ENCODE data around the gene FBXO44.
"Not testable (repeated sequence)": the region's sequence is repeated elsewhere in the genome, so short reads cannot be mapped to it uniquely, and the experiment has no call there.

Gene FBXO44, protein sequence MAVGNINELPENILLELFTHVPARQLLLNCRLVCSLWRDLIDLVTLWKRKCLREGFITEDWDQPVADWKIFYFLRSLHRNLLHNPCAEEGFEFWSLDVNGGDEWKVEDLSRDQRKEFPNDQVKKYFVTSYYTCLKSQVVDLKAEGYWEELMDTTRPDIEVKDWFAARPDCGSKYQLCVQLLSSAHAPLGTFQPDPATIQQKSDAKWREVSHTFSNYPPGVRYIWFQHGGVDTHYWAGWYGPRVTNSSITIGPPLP

GRCh38 chr1:11654137-11654938 is at the start of gene FBXO44, which contains the start of gene FBXO2:
Gene FBXO44 (plus strand): TSS chr1:11654877. CDS start chr1:11655836, 959 bp downstream.
Gene FBXO2 (minus strand): TSS chr1:11654429. CDS start chr1:11654340, 89 bp downstream.
- no peak for DNase-seq (ENCODE audit: low read depth)

GRCh38 chr1:11606775-11607174 is 47.9 kb upstream of the FBXO44 start:
- DNase-seq (ENCODE audit: low read depth): no peak

DNA sequence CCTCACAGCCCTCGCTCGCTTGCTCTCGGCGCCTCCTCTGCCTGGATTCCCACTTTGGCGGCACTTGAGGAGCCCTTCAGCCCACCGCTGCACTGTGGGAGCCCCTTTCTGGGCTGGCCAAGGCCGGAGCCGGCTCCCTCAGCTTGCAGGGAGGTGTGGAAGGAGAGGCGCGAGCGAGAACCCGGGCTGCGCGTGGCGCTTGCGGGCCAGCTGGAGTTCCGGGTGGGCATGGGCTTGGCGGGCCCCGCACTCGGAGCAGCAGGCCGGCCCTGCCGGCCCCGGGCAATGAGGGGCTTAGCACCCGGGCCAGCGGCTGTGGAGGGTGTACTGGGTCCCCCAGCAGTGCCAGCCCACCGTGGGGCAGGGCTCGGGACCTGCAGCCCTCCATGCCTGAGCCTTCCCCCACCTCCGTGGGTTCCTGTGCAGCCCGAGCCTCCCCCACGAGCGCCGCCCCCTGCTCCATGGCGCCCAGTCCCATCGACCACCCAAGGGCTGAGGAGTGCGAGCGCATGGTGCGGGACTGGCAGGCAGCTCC is 46.0 kb upstream of the FBXO44 start:
- not testable (repeated sequence) for DNase-seq (ENCODE audit: low read depth)

GRCh38 chr1:11609378-11609777 is 45.3 kb upstream of the FBXO44 start:
- not testable (repeated sequence) for DNase-seq (ENCODE audit: low read depth)

DNA sequence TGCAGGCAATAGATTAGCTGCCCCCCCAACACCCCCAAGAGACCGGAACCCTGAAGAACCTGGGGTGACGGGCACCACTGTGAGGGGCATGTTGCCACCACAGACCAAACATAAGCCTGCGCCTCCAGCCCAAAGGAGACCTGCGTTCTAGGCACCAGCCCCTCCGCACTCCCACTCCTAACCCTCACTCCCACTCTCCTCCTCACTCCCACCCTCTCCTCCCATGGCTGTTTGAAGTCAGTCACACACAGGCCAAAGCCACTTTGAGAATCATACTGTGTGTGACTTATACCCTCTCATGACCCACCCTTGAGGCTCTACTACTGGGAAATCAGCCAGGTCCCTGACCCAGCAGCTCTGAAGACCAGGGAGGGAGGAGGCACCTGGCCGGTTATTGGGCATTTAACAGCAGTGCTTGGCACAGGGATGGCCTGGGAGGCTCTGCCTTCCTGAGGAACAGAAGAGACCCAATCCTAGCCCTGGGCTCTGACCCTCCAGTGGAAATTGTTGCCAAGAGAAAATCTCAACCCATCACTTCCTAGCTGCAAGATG is 44.0 kb upstream of the FBXO44 start:
- no peak for DNase-seq (ENCODE audit: low read depth)

GRCh38 chr1:11611638-11612327 is 42.9 kb upstream of the FBXO44 start:
- DNase-seq (ENCODE audit: low read depth): no peak

GRCh38 chr1:11613347-11613746 is 41.3 kb upstream of the FBXO44 start:
- no peak for DNase-seq (ENCODE audit: low read depth)

DNA sequence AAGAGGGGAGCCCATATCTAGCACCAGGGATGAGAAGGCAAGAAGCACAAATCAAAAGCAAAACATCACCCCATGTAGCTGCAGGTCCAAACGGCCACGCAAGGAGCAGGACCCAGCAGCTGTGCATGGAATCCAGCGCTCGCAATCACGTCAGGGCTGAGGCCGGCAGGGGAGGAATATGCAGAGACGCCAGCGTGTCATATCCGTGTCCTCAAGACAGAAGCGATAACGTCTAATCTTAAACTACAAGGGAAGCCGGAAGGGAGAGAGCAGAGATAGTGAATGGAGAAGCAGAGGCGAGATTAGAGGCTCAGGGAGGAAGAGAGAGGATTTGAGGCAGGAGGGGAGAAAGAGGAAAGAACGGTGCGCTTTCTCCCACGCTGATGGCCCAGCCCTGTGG is 39.6 kb upstream of the FBXO44 start:
- no peak for DNase-seq (ENCODE audit: low read depth)

- no peak for DNase-seq (ENCODE audit: low read depth)
Measured at GRCh38 chr1:11616766-11617165, 37.9 kb upstream of the FBXO44 start.

GRCh38 chr1:11617314-11617713 is 37.4 kb upstream of the FBXO44 start:
- DNase-seq (ENCODE audit: low read depth): no peak

DNA sequence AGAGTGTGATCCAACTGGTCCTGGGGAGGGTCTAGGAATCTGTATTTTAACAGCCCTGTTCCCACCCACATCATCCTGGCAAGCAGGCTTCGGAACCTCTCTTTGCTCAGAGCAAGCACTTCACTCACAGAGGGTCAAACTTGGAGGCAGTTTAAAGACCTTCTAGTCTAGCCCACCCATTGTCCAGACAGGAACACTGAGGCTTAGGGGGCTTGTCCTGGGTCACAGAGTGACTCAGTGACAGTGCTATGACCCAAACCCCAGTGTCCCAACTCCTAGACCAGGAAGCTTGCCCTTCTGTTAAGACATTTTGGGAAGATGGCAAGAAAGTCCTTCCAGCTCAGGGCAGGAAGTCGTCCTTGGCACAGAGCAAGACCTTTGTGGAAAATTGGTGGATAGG is 36.9 kb upstream of the FBXO44 start:
- DNase-seq (ENCODE audit: low read depth): no peak

GRCh38 chr1:11620405-11620804 is 34.3 kb upstream of the FBXO44 start:
- DNase-seq (ENCODE audit: low read depth): no peak

DNA sequence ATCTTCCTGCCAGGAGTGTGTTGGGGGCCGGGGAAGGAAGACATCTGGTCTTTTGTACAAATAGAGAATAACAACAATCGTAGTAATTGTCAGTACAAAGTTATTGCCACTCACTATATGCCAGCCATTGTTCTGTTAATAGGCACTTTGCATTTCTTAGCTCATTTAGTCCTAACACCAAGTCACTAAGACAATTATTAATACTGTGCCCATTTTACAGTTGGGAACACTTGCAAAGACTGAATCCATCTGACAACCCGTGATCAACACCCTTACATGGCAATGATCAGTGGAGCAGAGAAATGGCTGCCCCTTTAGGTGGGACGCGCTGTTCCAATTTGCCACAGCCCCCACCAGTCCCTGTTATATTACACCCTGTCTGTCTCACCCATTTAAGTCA is 33.8 kb upstream of the FBXO44 start:
- no peak for DNase-seq (ENCODE audit: low read depth)

- no peak for DNase-seq (ENCODE audit: low read depth)
Measured at GRCh38 chr1:11622398-11622797, 32.3 kb upstream of the FBXO44 start.

GRCh38 chr1:11623702-11624101 is 31.0 kb upstream of the FBXO44 start:
- DNase-seq (ENCODE audit: low read depth): no peak

- no peak for DNase-seq (ENCODE audit: low read depth)
Measured at GRCh38 chr1:11626551-11626950, 28.1 kb upstream of the FBXO44 start.

DNA sequence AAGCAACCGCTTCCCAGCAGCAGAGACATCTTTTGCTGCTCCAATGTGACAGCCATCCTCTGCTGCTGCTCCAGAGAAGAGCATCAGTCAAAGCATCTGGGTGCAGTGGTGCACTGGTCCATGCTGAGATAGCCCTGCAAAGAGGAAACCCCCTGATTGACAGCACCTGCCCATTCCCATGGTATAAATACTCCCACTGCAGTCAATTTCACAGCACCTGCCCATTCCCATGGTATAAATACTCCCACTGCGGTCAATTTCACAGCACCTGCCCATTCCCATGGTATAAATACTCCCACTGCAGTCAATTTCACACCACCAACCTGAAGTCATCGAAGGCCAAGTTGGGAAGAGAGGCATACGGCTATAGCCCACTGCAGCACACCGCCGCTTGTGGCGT is 25.9 kb upstream of the FBXO44 start:
- DNase-seq (ENCODE audit: low read depth): no peak

GRCh38 chr1:11629184-11630016 is 25.3 kb upstream of the FBXO44 start:
- DNase-seq (ENCODE audit: low read depth): no peak

- no peak for DNase-seq (ENCODE audit: low read depth)
Measured at GRCh38 chr1:11634365-11635192, 20.1 kb upstream of the FBXO44 start.

DNA sequence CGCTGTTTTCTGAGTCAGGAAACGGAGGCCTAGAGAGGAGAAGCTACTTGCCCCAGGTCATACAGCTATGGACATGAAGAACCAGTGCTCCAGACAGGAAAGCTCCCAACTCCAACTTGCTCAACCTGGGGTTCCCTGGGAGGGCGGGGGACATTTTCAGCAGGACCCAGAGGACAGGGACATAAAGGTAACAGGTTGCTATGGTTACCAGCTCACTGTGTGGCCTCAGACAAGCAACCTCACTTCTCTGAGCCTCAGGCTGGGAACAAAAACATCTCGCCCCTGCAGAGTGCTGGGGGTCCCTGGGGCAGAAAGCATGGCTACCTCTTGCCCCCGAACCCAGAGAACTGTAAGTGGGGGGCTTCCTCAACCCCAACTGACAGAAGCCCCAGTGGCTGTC is 16.6 kb upstream of the FBXO44 start:
- no peak for DNase-seq (ENCODE audit: low read depth)
